ENCODE data around the gene YPEL1. TPM values are rescaled to one million over a fixed set of nuclear protein-coding genes. Genes with fewer than 3 reads are reported as not detected.
"Not testable (repeated sequence)": the region's sequence is repeated elsewhere in the genome, so short reads cannot be mapped to it uniquely, and the experiment has no call there.

Gene YPEL1
- total and polyA plus RNA-seq, 2 of the 8 experiments (the other 6 are each of a cell fraction or from before 2014, with no cell fraction given) = 6.0 to 6.7 TPM

DNA sequence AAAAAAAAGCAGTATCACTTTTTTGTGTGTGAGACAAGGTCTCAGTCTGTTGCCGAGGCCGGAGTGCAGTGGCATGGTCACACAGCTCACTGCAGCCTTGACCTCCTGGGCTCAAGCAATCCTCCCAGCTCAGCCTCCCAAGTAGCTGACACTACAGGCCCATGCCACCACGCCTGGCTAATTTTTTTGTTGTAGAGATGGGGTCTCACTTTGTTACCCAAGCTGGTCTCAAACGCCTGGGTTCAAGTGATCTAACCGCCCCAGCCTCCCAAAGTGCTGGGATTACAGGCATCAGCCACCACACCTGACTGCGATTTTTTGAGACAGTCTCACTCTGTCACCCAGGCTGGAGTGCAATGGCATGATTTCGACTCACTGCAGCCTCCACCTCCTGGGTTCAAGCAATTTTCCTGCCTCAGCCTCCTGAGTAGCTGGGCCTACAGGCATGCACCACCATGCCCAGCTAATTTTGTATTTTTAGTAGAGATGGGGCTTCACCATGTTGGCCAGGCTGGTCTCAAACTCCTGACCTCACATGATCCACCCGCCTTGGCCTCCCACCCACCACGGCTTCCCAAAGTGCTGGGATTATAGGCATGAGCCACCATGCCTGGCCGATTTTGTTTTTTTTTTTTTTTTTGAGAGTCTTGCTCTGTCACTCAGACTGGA, 15.3 kb downstream of the YPEL1 start:
- H4K5ac ChIP-seq (ENCODE audit: insufficient read length, low read depth, low read length); H3K23ac ChIP-seq (ENCODE audit: insufficient read length); H3K27ac ChIP-seq (ENCODE audit: low read depth, low read length); H2AFZ ChIP-seq (ENCODE audit: low read length); H4K20me1 ChIP-seq (replicated peaks in 1 of 2; ENCODE audit: control insufficient read depth in 1 of 2, insufficient read depth in 2 of 2, low read length in 2 of 2); H3K79me1 ChIP-seq (ENCODE audit: low read depth, low read length); H3K18ac ChIP-seq (ENCODE audit: extremely low read depth, low read length); H3K9ac ChIP-seq (replicated peaks in 1 of 4; ENCODE audit: extremely low read depth in 1 of 4, low read depth in 3 of 4, low read length in 3 of 4); H2BK5ac ChIP-seq (ENCODE audit: low read depth, low read length); H2BK15ac ChIP-seq (ENCODE audit: low read length); H3K79me2 ChIP-seq (ENCODE audit: control insufficient read depth in 1 of 2, insufficient read depth in 2 of 2, low read length in 2 of 2); H3K9me3 ChIP-seq (ENCODE audit: insufficient read depth in 2 of 2, low read depth in 1 of 2, low read length in 1 of 2); H3K4me3 ChIP-seq (ENCODE audit: extremely low read depth in 1 of 4, insufficient read depth in 2 of 4, low read depth in 3 of 4, low read length in 4 of 4); H3K56ac ChIP-seq (replicated peaks; ENCODE audit: insufficient read length, low read depth, low read length); H4K91ac ChIP-seq (replicated peaks; ENCODE audit: insufficient read length, low read length); H2AK5ac ChIP-seq (ENCODE audit: low read depth, low read length); FAIRE-seq; H3K27me3 ChIP-seq (replicated peaks in 1 of 4; ENCODE audit: control insufficient read depth in 3 of 4, extremely low read depth in 1 of 4, insufficient read depth in 3 of 4, low read length in 3 of 4); H3K4me2 ChIP-seq (ENCODE audit: insufficient read depth in 1 of 2, low read depth in 2 of 2, low read length in 2 of 2); H3K4me1 ChIP-seq (replicated peaks in 1 of 4; ENCODE audit: control insufficient read depth in 3 of 4, insufficient read depth in 4 of 4, low read length in 3 of 4); H3K14ac ChIP-seq (ENCODE audit: insufficient read length); H2BK20ac ChIP-seq (ENCODE audit: low read length); H4K8ac ChIP-seq (ENCODE audit: extremely low read depth, insufficient read depth, low read length); DNase-seq (ENCODE audit: low read depth in 1 of 2, low spot score in 2 of 2); H3K23me2 ChIP-seq (ENCODE audit: low read depth, low read length); H3K4ac ChIP-seq (replicated peaks; ENCODE audit: insufficient read length, low read depth, low read length); H2BK120ac ChIP-seq (replicated peaks; ENCODE audit: low read depth, low read length); H3K36me3 ChIP-seq (ENCODE audit: control insufficient read depth in 2 of 4, insufficient read depth in 4 of 4, low read length in 3 of 4); H2BK12ac ChIP-seq (ENCODE audit: low read depth, low read length): not testable (repeated sequence)
- ChIA-PET POLR2A (ENCODE audit: partially characterized antibody) (interaction anchor here (1.2 to 1.6 kb wide), 4 partner anchors 8 to 22 kb away, joined by 3 to 5 read pairs (median 3); partner anchors contain the start of gene YPEL1), CTCF (ENCODE audit: partially characterized antibody) (interaction anchor here (1.2 to 1.8 kb wide), 2 partner anchors 73 to 233 kb away, joined by 3 to 5 read pairs; partner anchors contain the start of gene PPM1F)
- WGBS, 2 experiments (ENCODE audit: extremely low coverage in 1 of 2, insufficient coverage in 1 of 2, insufficient read length in 1 of 2, insufficient replicate concordance in 2 of 2, low coverage in 1 of 2, low lambda C conversion rate in 2 of 2, missing lambda C conversion rate in 1 of 2) = 81% methylated on average over 10 of the region's 10 CpGs; no CpG with 5 or more reads in 1 of the 2 experiments

Data from H1 (cell line).